ENCODE data around the gene MX2.
"Not testable (repeated sequence)": the region's sequence is repeated elsewhere in the genome, so short reads cannot be mapped to it uniquely, and the experiment has no call there.

The MX2 gene

GRCh38 chr21:41419921-41420862, 58.4 kb downstream of the MX2 start:
- DNase-seq: peak; percentile 66

DNA sequence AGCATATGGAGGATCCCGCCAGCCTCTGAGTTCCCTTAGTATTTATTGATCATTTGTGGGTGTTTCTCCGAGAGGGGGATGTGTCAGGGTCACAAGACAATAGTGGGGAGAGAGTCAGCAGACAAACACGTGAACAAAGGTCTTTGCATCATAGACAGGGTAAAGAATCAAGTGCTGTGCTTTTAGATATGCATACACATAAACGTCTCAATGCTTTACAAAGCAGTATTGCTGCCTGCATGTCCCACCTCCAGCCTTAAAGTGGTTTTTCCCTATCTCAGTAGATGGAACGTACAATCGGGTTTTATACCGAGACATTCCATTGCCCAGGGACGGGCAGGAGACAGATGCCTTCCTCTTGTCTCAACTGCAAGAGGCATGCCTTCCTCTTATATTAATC, 59.2 kb downstream of the MX2 start:
- DNase-seq: not testable (repeated sequence)

- DNase-seq: no peak
Measured at GRCh38 chr21:41422546-41423304, 60.9 kb downstream of the MX2 start.

DNA sequence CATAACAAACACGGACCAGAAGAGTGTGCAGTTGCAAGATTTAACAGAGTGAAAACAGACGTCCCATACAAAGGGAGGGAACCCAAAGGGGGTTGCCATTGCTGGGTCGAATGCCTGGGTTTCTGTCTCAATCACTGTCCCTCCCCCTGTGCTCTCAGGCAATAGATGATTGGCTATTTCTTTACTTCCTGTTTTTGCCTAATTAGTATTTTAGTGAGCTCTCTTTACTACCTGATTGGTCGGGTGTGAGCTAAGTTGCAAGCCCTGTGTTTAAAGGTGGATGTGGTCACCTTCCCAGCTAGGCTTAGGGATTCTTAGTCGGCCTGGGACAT, 61.4 kb downstream of the MX2 start:
- DNase-seq: not testable (repeated sequence)

- DNase-seq: no peak
Measured at GRCh38 chr21:41425588-41425953, 63.7 kb downstream of the MX2 start.

DNA sequence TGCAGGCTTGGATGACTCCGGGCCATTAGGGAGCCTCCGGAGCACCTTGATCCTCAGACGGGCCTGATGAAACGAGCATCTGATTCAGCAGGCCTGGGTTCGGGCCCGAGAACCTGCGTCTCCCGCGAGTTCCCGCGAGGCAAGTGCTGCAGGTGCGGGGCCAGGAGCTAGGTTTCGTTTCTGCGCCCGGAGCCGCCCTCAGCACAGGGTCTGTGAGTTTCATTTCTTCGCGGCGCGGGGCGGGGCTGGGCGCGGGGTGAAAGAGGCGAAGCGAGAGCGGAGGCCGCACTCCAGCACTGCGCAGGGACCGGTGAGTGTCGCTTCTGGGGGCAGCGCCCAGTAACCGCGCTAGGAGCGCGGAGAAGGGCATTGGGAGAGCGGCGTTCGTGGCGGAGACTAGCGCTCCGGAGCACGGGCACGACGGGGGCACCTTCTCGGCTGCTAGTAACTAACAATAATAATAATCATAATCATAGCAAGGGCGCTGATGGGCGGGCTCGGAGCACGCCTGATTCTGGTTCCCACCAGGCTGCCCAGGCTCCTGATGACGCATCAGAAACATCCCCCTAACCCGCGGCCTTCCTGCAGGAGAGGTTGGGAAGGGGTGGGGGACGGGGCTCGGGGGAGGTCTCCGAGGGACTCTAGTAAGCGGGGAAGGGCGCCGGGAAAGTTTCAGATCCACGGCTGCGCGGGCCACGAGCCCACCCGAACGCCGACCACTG, 64.3 kb downstream of the MX2 start, which contains the start of gene MX1:
TSS of gene MX1 (plus strand) at position 286 of the 722 bp plus-strand sequence. CDS start 5,832 bp downstream, outside the sequence.
- peak; percentile 74 for DNase-seq

DNA sequence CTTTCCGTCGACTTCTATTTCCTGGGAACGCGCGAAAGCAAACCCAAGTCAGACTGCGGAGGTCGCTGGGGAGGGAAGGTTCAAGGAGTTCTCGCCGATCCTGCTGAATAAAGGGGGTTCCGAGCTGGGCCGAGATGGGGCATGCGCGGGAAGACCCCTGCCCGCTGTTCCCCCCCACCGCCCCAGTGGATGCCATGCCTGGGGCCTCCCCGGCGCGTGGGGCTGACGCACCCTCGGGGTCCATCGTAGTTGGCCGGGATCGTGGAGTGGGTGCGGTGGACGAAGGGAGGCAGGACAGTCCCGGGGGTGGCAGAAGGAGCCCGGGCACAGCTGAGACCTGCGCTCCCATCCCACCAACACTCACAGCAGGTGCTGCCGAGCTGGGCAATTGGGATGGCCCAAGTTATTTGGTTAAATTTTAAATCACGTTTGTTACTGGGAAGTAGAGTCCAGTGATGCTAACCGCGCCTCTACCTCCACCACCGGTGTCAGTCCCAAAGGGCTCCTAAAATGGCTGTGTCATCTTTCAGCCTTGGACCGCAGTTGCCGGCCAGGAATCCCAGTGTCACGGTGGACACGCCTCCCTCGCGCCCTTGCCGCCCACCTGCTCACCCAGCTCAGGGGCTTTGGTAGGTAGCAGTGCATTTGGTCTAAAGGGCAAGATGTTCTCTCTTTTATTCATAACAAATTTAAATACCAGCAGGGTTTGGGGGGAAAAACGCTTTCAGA, 65.0 kb downstream of the MX2 start:
- peak; percentile 26 for DNase-seq

- no peak for DNase-seq
Measured at GRCh38 chr21:41427556-41427955, 65.7 kb downstream of the MX2 start.

GRCh38 chr21:41428311-41428710, 66.5 kb downstream of the MX2 start:
- DNase-seq: no peak

DNA sequence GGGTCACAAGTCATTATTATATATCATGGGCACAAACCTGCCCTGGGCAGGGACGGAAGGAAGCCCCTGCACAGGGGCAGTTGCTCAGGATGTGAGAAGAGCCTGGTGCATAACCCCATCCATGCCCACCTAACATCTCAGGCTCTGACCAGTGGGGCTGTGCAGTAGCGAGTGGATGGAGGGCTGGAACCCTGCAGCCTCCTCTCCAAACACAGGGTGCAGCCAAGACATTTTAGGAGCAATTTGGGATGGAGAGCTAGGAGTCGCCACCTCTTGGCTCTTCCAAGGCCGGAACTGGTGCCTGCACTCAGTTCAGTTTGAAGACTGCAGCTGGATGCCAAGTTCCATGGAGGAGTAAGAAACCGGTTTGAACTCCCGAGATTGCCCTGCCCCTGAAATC, 67.0 kb downstream of the MX2 start:
- no peak for DNase-seq

- DNase-seq: no peak
Measured at GRCh38 chr21:41429305-41429704, 67.5 kb downstream of the MX2 start.

DNA sequence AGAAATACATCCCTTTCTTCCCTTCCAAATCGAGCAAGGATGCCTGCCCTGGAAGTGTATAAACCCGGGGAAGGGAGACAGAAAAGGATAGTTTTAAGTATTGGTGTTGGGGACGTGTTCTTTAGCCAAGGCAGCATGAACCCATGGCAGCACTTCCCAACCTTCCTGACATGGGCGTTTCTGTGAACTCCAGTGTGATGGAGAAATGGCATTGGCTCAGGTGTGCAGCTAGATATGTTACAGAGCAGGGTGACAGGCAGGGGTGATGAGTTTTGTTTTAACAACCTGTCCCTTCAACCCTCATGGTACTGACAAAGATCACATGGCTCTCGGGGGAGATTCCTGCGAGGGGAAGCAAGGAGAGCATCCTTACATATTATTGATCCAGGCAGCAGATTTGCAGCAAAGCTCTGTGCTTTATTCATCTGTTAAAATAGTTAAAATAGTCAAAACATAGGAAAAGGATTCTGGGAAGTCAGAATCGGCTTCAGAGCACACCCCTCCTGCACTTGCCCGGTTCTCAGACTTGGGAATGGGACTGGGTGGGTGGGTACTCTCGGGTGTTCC, 68.2 kb downstream of the MX2 start:
- no peak for DNase-seq

GRCh38 chr21:41431788-41432548, 70.1 kb downstream of the MX2 start:
- DNase-seq: no peak

GRCh38 chr21:41432562-41433460, 71.0 kb downstream of the MX2 start:
- DNase-seq: no peak

GRCh38 chr21:41433566-41433965, 71.7 kb downstream of the MX2 start:
- DNase-seq: no peak

GRCh38 chr21:41435706-41436105, 73.9 kb downstream of the MX2 start:
- DNase-seq: no peak

DNA sequence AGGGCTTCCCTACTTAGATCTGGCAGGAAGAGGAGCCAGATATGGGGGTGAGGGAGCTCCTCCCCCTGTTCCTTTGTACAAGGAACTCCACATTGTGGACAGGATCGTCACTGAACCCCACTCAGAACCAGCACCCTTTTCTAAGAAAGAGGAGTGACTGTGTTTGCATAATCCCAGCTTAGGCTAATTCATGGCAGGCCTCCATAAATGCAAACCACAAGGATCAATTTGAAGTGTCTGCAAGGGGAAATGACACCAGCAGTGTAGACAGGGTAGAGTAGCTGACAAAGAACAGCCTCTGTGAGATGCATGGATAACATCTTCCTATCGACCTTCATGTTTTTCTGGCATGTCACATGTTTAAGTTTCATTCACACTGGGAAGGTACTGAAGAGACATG, 75.9 kb downstream of the MX2 start:
- no peak for DNase-seq

DNA sequence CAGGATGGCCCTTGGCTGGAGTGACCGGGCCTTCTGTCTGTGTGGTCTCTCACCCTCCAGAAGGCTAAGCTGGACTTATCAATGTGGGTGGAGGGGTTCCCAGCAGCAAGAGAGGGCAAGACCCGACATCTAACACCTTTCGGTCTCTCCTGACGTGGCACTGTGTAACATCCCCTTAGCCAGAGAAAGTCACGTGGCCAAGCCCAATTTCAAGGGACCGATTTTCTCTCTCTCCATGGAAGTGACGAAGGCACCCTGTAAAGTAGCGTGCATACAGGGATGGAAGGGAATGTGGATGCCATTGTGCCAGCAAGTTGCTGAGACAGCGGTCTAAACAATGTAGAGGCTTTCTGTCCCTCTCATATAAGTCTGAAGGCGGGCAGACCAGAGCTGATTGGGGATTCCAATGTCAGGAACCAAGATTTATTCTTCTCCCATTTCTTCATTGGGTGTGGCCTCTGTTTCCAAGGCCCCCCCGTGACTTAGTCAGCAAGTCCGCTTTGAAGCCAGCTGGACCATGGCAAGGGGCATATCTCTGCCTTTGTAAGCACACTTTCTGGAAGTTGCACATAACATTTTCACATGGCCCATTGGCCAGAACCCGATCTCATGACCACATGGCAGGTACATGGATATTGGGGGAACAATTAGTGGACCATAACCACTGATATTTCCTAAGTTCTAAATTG, 76.7 kb downstream of the MX2 start:
- DNase-seq: no peak

GRCh38 chr21:41439248-41439647, 77.4 kb downstream of the MX2 start:
- DNase-seq: no peak

DNA sequence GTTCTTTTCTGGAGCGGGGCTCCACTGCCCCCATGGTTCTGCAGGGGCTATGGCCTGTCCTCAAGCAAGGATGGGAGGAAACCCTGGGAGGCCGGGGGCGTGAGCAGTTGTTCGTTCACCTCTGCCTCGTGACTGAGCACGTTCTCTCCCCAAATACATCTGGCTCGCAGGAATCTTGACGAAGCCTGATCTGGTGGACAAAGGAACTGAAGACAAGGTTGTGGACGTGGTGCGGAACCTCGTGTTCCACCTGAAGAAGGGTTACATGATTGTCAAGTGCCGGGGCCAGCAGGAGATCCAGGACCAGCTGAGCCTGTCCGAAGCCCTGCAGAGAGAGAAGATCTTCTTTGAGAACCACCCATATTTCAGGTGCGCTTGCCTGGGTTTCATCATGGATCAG, 79.7 kb downstream of the MX2 start:
- no peak for DNase-seq

Data from retina (tissue), 1 donor.